ENCODE measurements around the gene LOX. TPM values are rescaled to one million over a fixed set of nuclear protein-coding genes. Genes with fewer than 3 reads are reported as not detected.

Gene LOX
- total and polyA plus RNA-seq, 2 experiments from 2014 or later = 1.5 to 1.8 TPM

DNA sequence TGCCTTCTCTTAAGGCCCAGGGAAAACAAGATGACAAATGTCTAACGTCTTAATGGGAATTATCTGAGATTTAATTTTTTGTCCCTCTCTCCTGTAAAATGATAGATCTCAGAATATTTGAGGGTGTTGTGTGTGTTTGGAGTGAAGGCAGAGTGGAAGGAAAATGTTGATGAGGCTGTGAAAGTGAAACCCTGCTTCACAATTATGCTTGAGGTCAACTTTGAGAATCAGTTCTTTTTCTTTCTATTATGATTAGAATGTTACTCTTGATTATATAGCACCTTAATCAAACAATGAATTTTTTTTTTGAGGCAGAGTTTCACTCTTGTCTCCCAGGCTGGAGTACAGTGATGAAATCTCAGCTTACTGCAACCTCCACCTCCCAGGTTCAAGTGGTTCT, 5.5 kb upstream of the LOX start (continued):
- TF ChIP-seq, protein P1, sequence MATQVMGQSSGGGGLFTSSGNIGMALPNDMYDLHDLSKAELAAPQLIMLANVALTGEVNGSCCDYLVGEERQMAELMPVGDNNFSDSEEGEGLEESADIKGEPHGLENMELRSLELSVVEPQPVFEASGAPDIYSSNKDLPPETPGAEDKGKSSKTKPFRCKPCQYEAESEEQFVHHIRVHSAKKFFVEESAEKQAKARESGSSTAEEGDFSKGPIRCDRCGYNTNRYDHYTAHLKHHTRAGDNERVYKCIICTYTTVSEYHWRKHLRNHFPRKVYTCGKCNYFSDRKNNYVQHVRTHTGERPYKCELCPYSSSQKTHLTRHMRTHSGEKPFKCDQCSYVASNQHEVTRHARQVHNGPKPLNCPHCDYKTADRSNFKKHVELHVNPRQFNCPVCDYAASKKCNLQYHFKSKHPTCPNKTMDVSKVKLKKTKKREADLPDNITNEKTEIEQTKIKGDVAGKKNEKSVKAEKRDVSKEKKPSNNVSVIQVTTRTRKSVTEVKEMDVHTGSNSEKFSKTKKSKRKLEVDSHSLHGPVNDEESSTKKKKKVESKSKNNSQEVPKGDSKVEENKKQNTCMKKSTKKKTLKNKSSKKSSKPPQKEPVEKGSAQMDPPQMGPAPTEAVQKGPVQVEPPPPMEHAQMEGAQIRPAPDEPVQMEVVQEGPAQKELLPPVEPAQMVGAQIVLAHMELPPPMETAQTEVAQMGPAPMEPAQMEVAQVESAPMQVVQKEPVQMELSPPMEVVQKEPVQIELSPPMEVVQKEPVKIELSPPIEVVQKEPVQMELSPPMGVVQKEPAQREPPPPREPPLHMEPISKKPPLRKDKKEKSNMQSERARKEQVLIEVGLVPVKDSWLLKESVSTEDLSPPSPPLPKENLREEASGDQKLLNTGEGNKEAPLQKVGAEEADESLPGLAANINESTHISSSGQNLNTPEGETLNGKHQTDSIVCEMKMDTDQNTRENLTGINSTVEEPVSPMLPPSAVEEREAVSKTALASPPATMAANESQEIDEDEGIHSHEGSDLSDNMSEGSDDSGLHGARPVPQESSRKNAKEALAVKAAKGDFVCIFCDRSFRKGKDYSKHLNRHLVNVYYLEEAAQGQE (IDR thresholded peaks at IDR 0.05; ENCODE audit: unreplicated experiment) = no peak
- TF ChIP-seq STAT1 (IDR thresholded peaks at IDR 0.05; ENCODE audit: unreplicated experiment) = no peak
- no peak for TF ChIP-seq JUNB (IDR thresholded peaks at IDR 0.05; ENCODE audit: unreplicated experiment)
- TF ChIP-seq ZNF331 (CRISPR knock-in tag; IDR thresholded peaks at IDR 0.05; ENCODE audit: low read depth) = no peak
- TF ChIP-seq, protein P2, sequence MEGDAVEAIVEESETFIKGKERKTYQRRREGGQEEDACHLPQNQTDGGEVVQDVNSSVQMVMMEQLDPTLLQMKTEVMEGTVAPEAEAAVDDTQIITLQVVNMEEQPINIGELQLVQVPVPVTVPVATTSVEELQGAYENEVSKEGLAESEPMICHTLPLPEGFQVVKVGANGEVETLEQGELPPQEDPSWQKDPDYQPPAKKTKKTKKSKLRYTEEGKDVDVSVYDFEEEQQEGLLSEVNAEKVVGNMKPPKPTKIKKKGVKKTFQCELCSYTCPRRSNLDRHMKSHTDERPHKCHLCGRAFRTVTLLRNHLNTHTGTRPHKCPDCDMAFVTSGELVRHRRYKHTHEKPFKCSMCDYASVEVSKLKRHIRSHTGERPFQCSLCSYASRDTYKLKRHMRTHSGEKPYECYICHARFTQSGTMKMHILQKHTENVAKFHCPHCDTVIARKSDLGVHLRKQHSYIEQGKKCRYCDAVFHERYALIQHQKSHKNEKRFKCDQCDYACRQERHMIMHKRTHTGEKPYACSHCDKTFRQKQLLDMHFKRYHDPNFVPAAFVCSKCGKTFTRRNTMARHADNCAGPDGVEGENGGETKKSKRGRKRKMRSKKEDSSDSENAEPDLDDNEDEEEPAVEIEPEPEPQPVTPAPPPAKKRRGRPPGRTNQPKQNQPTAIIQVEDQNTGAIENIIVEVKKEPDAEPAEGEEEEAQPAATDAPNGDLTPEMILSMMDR (conservative IDR thresholded peaks at IDR 0.05; ENCODE audit: low read depth in 2 of 2) = no peak
- TF ChIP-seq EZH2 (IDR thresholded peaks at IDR 0.05; ENCODE audit: low read depth, unreplicated experiment) = no peak
- no peak for TF ChIP-seq EZH2phosphoT487 (IDR thresholded peaks at IDR 0.05; ENCODE audit: unreplicated experiment)
- TF ChIP-seq POLR2AphosphoS5 (IDR thresholded peaks at IDR 0.05; ENCODE audit: low read depth) = no peak

DNA sequence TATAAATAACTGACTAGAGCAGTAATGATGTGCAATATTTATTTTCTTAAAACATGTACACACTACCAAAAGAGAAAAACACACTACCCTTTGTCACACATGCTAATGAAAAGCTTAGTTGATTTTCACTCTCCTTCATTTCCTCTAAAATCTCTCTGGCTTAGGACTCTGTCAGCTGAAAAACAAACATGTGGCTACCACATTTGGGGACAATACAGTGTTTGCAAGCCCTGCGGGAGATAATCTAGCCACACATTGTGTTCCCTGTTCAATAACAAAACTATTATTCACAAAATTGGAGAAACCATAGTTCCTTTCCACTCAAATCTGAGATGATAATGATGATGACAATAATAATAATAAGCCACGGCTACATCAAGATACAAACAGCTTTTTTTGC, 3.5 kb upstream of the LOX start:
- Histone ChIP-seq H2AFZ (no peak overlapping the region), H3K27ac (ENCODE audit: low read depth) (no peak overlapping the region), H3K9me2 (ENCODE audit: insufficient read depth) (no peaks in the 10 kb centered on the region), H3K79me2 (replicated peaks; ENCODE audit: insufficient read depth) (no peaks in the 10 kb centered on the region), H3K4me3 (no peak overlapping the region), H4K20me1 (replicated peaks; ENCODE audit: insufficient read depth) (no peaks in the 10 kb centered on the region), H3K4me1 (ENCODE audit: insufficient read depth) (peaks cover 9% of the 10 kb centered on the region), H3K27me3 (ENCODE audit: insufficient read depth) (peaks cover 33% of the 10 kb centered on the region), H3K36me3 (ENCODE audit: insufficient read depth) (no peaks in the 10 kb centered on the region), H3K4me2 (no peak overlapping the region), H3F3A (replicated peaks; ENCODE audit: low read depth) (no peaks in the 10 kb centered on the region)
- Mint-ChIP-seq H3K27me3 (ENCODE audit: insufficient read depth, low read depth, poor library complexity) (peaks cover 30% of the 10 kb centered on the region), H3K36me3 (ENCODE audit: low read depth) (no peaks in the 10 kb centered on the region), H3K4me1 (peaks cover 17% of the 10 kb centered on the region), H3K9me3 (no peaks in the 10 kb centered on the region), H3K27ac (no peak overlapping the region), H3K4me3 (no peak overlapping the region)
- DNase-seq (ENCODE audit: low spot score) (no peak), ATAC-seq (no peak)
- TF ChIP-seq NANOG (IDR thresholded peaks at IDR 0.05; ENCODE audit: borderline replicate concordance) = no peak
- no peak for TF ChIP-seq EZH2phosphoT487 (IDR thresholded peaks at IDR 0.05; ENCODE audit: unreplicated experiment)
- TF ChIP-seq JUNB (IDR thresholded peaks at IDR 0.05; ENCODE audit: unreplicated experiment) = no peak
- TF ChIP-seq EZH2 (IDR thresholded peaks at IDR 0.05; ENCODE audit: low read depth, unreplicated experiment) = no peak
- no peak for TF ChIP-seq POLR2AphosphoS5 (IDR thresholded peaks at IDR 0.05; ENCODE audit: low read depth)
- TF ChIP-seq CREB1 (CRISPR knock-in tag; IDR thresholded peaks at IDR 0.05; ENCODE audit: low read depth) = no peak
- TF ChIP-seq STAT1 (IDR thresholded peaks at IDR 0.05; ENCODE audit: unreplicated experiment) = no peak
- no peak for TF ChIP-seq ZNF331 (CRISPR knock-in tag; IDR thresholded peaks at IDR 0.05; ENCODE audit: low read depth)
- TF ChIP-seq, protein P3, sequence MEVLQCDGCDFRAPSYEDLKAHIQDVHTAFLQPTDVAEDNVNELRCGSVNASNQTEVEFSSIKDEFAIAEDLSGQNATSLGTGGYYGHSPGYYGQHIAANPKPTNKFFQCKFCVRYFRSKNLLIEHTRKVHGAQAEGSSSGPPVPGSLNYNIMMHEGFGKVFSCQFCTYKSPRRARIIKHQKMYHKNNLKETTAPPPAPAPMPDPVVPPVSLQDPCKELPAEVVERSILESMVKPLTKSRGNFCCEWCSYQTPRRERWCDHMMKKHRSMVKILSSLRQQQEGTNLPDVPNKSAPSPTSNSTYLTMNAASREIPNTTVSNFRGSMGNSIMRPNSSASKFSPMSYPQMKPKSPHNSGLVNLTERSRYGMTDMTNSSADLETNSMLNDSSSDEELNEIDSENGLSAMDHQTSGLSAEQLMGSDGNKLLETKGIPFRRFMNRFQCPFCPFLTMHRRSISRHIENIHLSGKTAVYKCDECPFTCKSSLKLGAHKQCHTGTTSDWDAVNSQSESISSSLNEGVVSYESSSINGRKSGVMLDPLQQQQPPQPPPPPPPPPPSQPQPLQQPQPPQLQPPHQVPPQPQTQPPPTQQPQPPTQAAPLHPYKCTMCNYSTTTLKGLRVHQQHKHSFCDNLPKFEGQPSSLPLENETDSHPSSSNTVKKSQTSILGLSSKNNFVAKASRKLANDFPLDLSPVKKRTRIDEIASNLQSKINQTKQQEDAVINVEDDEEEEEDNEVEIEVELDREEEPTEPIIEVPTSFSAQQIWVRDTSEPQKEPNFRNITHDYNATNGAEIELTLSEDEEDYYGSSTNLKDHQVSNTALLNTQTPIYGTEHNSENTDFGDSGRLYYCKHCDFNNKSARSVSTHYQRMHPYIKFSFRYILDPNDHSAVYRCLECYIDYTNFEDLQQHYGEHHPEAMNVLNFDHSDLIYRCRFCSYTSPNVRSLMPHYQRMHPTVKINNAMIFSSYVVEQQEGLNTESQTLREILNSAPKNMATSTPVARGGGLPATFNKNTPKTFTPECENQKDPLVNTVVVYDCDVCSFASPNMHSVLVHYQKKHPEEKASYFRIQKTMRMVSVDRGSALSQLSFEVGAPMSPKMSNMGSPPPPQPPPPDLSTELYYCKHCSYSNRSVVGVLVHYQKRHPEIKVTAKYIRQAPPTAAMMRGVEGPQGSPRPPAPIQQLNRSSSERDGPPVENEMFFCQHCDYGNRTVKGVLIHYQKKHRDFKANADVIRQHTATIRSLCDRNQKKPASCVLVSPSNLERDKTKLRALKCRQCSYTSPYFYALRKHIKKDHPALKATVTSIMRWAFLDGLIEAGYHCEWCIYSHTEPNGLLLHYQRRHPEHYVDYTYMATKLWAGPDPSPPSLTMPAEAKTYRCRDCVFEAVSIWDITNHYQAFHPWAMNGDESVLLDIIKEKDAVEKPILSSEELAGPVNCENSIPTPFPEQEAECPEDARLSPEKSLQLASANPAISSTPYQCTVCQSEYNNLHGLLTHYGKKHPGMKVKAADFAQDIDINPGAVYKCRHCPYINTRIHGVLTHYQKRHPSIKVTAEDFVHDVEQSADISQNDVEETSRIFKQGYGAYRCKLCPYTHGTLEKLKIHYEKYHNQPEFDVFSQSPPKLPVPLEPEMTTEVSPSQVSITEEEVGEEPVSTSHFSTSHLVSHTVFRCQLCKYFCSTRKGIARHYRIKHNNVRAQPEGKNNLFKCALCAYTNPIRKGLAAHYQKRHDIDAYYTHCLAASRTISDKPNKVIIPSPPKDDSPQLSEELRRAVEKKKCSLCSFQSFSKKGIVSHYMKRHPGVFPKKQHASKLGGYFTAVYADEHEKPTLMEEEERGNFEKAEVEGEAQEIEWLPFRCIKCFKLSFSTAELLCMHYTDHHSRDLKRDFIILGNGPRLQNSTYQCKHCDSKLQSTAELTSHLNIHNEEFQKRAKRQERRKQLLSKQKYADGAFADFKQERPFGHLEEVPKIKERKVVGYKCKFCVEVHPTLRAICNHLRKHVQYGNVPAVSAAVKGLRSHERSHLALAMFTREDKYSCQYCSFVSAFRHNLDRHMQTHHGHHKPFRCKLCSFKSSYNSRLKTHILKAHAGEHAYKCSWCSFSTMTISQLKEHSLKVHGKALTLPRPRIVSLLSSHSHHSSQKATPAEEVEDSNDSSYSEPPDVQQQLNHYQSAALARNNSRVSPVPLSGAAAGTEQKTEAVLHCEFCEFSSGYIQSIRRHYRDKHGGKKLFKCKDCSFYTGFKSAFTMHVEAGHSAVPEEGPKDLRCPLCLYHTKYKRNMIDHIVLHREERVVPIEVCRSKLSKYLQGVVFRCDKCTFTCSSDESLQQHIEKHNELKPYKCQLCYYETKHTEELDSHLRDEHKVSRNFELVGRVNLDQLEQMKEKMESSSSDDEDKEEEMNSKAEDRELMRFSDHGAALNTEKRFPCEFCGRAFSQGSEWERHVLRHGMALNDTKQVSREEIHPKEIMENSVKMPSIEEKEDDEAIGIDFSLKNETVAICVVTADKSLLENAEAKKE (CRISPR knock-in tag; IDR thresholded peaks at IDR 0.05) = no peak

Data from GM23338 (cell line).